H9 (cell line): Measurements from ENCODE around the gene OR2K2. TPM values are rescaled to one million over a fixed set of nuclear protein-coding genes. Genes with fewer than 3 reads are reported as not detected.

Experiments used
- DNase-seq: peaks from one replicate; pipeline ENCODE4 v3.0.0-alpha.2; 2017
- H2AFZ ChIP-seq: one replicate; pipeline ENCODE4 v1.6.1; 2013; ENCODE audit warnings: mild to moderate bottlenecking, low read length, control low read depth, moderate library complexity
- H2AK5ac ChIP-seq: 2 replicates; pipeline ENCODE4 v1.6.1; 2013; ENCODE audit warnings: low read length, control low read depth, mixed read lengths; ENCODE audit not compliant: insufficient read length
- H2BK120ac ChIP-seq: one replicate; pipeline ENCODE4 v1.6.1; 2013; ENCODE audit warnings: low read depth, mild to moderate bottlenecking, low read length, control low read depth, inconsistent platforms; ENCODE audit not compliant: poor library complexity, severe bottlenecking
- H2BK12ac ChIP-seq: 2 replicates; pipeline ENCODE4 v1.6.1; 2013; ENCODE audit warnings: low read length, control low read depth, mixed read lengths, low read depth; ENCODE audit not compliant: insufficient read length
- H2BK15ac ChIP-seq: 2 replicates; pipeline ENCODE4 v1.6.1; 2013; ENCODE audit warnings: low read depth, low read length, control low read depth
- H2BK20ac ChIP-seq: one replicate; pipeline ENCODE4 v1.6.1; 2013; ENCODE audit warnings: low read depth, mild to moderate bottlenecking, low read length, control low read depth, inconsistent platforms; ENCODE audit not compliant: poor library complexity, severe bottlenecking
- H2BK5ac ChIP-seq: 2 replicates; pipeline ENCODE4 v1.6.1; 2013; ENCODE audit warnings: low read length, control low read depth, mixed read lengths; ENCODE audit not compliant: insufficient read length
- H3K14ac ChIP-seq: 2 replicates; pipeline ENCODE4 v1.6.1; 2013; ENCODE audit warnings: low read length, control low read depth; ENCODE audit not compliant: insufficient read depth
- H3K18ac ChIP-seq: 2 replicates; pipeline ENCODE4 v1.6.1; 2013; ENCODE audit warnings: low read depth, mild to moderate bottlenecking, mixed read lengths, low read length, control low read depth; ENCODE audit not compliant: insufficient read length
- H3K23ac ChIP-seq: 2 replicates; pipeline ENCODE4 v1.6.1; 2013; ENCODE audit warnings: low read length, control low read depth, mixed read lengths, low read depth; ENCODE audit not compliant: insufficient read length
- H3K23me2 ChIP-seq: 2 replicates; pipeline ENCODE4 v1.6.1; 2013; ENCODE audit warnings: low read depth, mild to moderate bottlenecking, mixed read lengths, low read length, control low read depth; ENCODE audit not compliant: insufficient read length, poor library complexity, severe bottlenecking
- H3K27ac ChIP-seq: 2 replicates; pipeline ENCODE4 v1.5.1; 2013; ENCODE audit warnings: low read length, control low read depth, mixed read lengths, low read depth; ENCODE audit not compliant: insufficient read length
- H3K27me3 ChIP-seq: 2 replicates; pipeline ENCODE4 v1.6.1; 2013; ENCODE audit warnings: low read length, control low read depth, inconsistent platforms; ENCODE audit not compliant: insufficient read depth
- H3K4ac ChIP-seq: 2 replicates; pipeline ENCODE4 v1.6.1; 2013; ENCODE audit warnings: low read depth, mild to moderate bottlenecking, control low read depth, inconsistent platforms, low read length, moderate library complexity
- H3K4me1 ChIP-seq: 2 replicates; pipeline ENCODE4 v1.6.1; 2013; ENCODE audit warnings: low read length, control low read depth, inconsistent platforms; ENCODE audit not compliant: insufficient read depth
- H3K4me2 ChIP-seq: 2 replicates; pipeline ENCODE4 v1.6.1; 2013; ENCODE audit warnings: low read length, control low read depth, mixed read lengths; ENCODE audit not compliant: insufficient read length, insufficient read depth
- H3K56ac ChIP-seq: 2 replicates; pipeline ENCODE4 v1.6.1; 2013; ENCODE audit warnings: low read depth, mild to moderate bottlenecking, mixed read lengths, low read length, control low read depth; ENCODE audit not compliant: insufficient read length
- H3K79me1 ChIP-seq: 2 replicates; pipeline ENCODE4 v1.6.1; 2013; ENCODE audit warnings: low read depth, mild to moderate bottlenecking, moderate library complexity, low read length, control low read depth, inconsistent platforms; ENCODE audit not compliant: insufficient read depth, poor library complexity, severe bottlenecking
- H3K79me2 ChIP-seq: 2 replicates; pipeline ENCODE4 v1.6.1; 2013; ENCODE audit warnings: low read length, control low read depth, inconsistent platforms; ENCODE audit not compliant: insufficient read depth
- H3K9ac ChIP-seq: 2 replicates; pipeline ENCODE4 v1.6.1; 2013; ENCODE audit warnings: low read length, control low read depth, mixed read lengths; ENCODE audit not compliant: insufficient read length; ENCODE audit errors: extremely low read depth
- H3K9me3 ChIP-seq: one replicate; pipeline ENCODE4 v1.6.1; 2013; ENCODE audit warnings: low read depth, low read length, inconsistent platforms; ENCODE audit not compliant: control insufficient read depth
- H3T11ph ChIP-seq: one replicate; pipeline ENCODE4 v1.6.1; 2013; ENCODE audit warnings: mild to moderate bottlenecking, low read length, control low read depth, inconsistent platforms
- H4K20me1 ChIP-seq: one replicate; pipeline ENCODE4 v1.6.1; 2013; ENCODE audit not compliant: control insufficient read depth, insufficient read length, insufficient read depth
- H4K5ac ChIP-seq: 2 replicates; pipeline ENCODE4 v1.6.1; 2013; ENCODE audit warnings: low read depth, mild to moderate bottlenecking, mixed read lengths, low read length, control low read depth; ENCODE audit not compliant: insufficient read length
- H4K8ac ChIP-seq: replicated peaks from 2 replicates; pipeline ENCODE4 v1.6.1; 2013; ENCODE audit warnings: low read length, control low read depth, mixed read lengths, low read depth; ENCODE audit not compliant: insufficient read length
- H4K91ac ChIP-seq: 2 replicates; pipeline ENCODE4 v1.6.1; 2013; ENCODE audit warnings: low read depth, mild to moderate bottlenecking, moderate library complexity, mixed read lengths, low read length, control low read depth; ENCODE audit not compliant: insufficient read length
- H3K27ac Mint-ChIP-seq, 3 experiments: 2 replicates in 2 of 3; 3 replicates in 1 of 3; pipeline ENCODE4 v1.8.0; 2020 to 2021; ENCODE audit warnings: mixed read lengths in 3 of 3, mild to moderate bottlenecking in 1 of 3, moderate library complexity in 1 of 3
- H3K27me3 Mint-ChIP-seq: 2 replicates; pipeline ENCODE4 v1.8.0; 2021; ENCODE audit warnings: low read depth, mild to moderate bottlenecking, moderate library complexity, mixed read lengths
- H3K36me3 Mint-ChIP-seq, 3 experiments: 2 replicates in 2 of 3; 3 replicates in 1 of 3; pipeline ENCODE4 v1.8.0; 2020 to 2021; ENCODE audit warnings: low read depth in 3 of 3, mixed read lengths in 3 of 3; ENCODE audit not compliant: insufficient read depth in 1 of 3
- H3K4me1 Mint-ChIP-seq, 2 experiments: 2 replicates each; pipeline ENCODE4 v1.8.0; 2020; ENCODE audit warnings: mixed read lengths in 2 of 2
- H3K4me3 Mint-ChIP-seq, 2 experiments: 2 replicates in 1 of 2; 3 replicates in 1 of 2; pipeline ENCODE4 v1.8.0; 2020 to 2021; ENCODE audit warnings: mild to moderate bottlenecking in 2 of 2, mixed read lengths in 2 of 2, moderate library complexity in 1 of 2
- H3K9me3 Mint-ChIP-seq, 2 experiments: 2 replicates in 1 of 2; 3 replicates in 1 of 2; pipeline ENCODE4 v1.8.0; 2020; ENCODE audit warnings: mild to moderate bottlenecking in 2 of 2, mixed read lengths in 2 of 2, moderate library complexity in 1 of 2
- CTCF ChIP-seq: fragments of 200-600 bp; sonication (generic); conservative IDR thresholded peaks from 3 replicates; pipeline ENCODE4 v1.8.0; 2021; ENCODE audit warnings: antibody characterized with exemption, mild to moderate bottlenecking
- WGBS: extraction: QIAGEN DNeasy Blood & Tissue Kit; methylation state at CpG from one replicate; pipeline ENCODE4 v1.1.7; 2013; ENCODE audit warnings: missing lambda C conversion rate, low lambda C conversion rate, mixed read lengths; ENCODE audit not compliant: insufficient read length; ENCODE audit errors: extremely low coverage; 5-methylcytosine and 5-hydroxymethylcytosine counted together
- total RNA-seq: library from RNA; stranded (reverse); gene quantifications from 2 replicates; pipeline ENCODE4 v1.2.1, GENCODE V29; 2021

The OR2K2 gene
- total RNA-seq, 1 experiment from 2014 or later = not detected

- Histone ChIP-seq H4K5ac (no peak overlapping the region), H3K4me2 (no peak overlapping the region), H3T11ph (no peak overlapping the region), H2BK12ac (no peak overlapping the region), H3K27ac (no peak overlapping the region), H3K4me1 (no peaks in the 10 kb centered on the region), H3K23me2 (no peaks in the 10 kb centered on the region), H3K79me2 (no peaks in the 10 kb centered on the region), H2BK120ac (no peak overlapping the region), H3K9ac (no peak overlapping the region), H3K4ac (no peak overlapping the region), H4K8ac (no peak overlapping the region), H2BK20ac (no peak overlapping the region), H3K14ac (no peak overlapping the region), H3K23ac (no peak overlapping the region), H3K79me1 (no peaks in the 10 kb centered on the region), H2AK5ac (no peak overlapping the region), H2BK15ac (no peak overlapping the region), H2BK5ac (no peak overlapping the region), H3K9me3 (no peaks in the 10 kb centered on the region), H4K91ac (no peak overlapping the region), H2AFZ (no peak overlapping the region), H3K27me3 (no peaks in the 10 kb centered on the region), H3K56ac (no peak overlapping the region), H4K20me1 (no peaks in the 10 kb centered on the region), H3K18ac (no peak overlapping the region)
- H3K4me3 Mint-ChIP-seq = no peak overlapping the region
- H3K36me3 Mint-ChIP-seq = no peaks in the 10 kb centered on the region
- no CpG with 5 or more reads among the region's 5 CpGs for WGBS
- no peaks in the 10 kb centered on the region for H3K4me1 Mint-ChIP-seq
- no peaks in the 10 kb centered on the region for H3K9me3 Mint-ChIP-seq
- no peak for DNase-seq
- TF ChIP-seq CTCF = no peak
- H3K27me3 Mint-ChIP-seq = no peaks in the 10 kb centered on the region; the same call in 1 of the 2 replicates
- H3K27ac Mint-ChIP-seq = no peak overlapping the region
Observed at GRCh38 chr9:111349766-111350165, 19.7 kb upstream of the OR2K2 start.
